Activated T-helper 1 cell treated with anti-CD3 and anti-CD28 coated beads, Interleukin-12 subunit alpha, Interleukin-12 subunit beta, Interleukin-2, Interleukin-4 antibody, amounts not matched to agents 30 ng/mL and 10 ng/mL and 1 ng/mL, durations not matched to agents 14 hours and 24 hours and 36 hours (primary cell): ENCODE data around the gene TGFB2. TPM values are rescaled to one million over a fixed set of nuclear protein-coding genes. Genes with fewer than 3 reads are reported as not detected.

Experiments
- DNase-seq: peaks from one replicate; pipeline ENCODE4 v3.0.0; 2021; ENCODE audit warnings: low spot score
- H3K27ac Mint-ChIP-seq: one replicate; pipeline ENCODE4 v1.8.0; 2021; ENCODE audit warnings: mild to moderate bottlenecking, mixed read lengths
- H3K27me3 Mint-ChIP-seq: one replicate; pipeline ENCODE4 v1.8.0; 2022; ENCODE audit warnings: mild to moderate bottlenecking, moderate library complexity, mixed read lengths; ENCODE audit not compliant: insufficient read depth
- H3K36me3 Mint-ChIP-seq: one replicate; pipeline ENCODE4 v1.8.0; 2021; ENCODE audit warnings: low read depth, mixed read lengths
- H3K4me1 Mint-ChIP-seq: one replicate; pipeline ENCODE4 v1.8.0; 2021; ENCODE audit warnings: low read depth, mixed read lengths
- H3K4me3 Mint-ChIP-seq: one replicate; pipeline ENCODE4 v1.8.0; 2021; ENCODE audit warnings: mild to moderate bottlenecking, moderate library complexity, mixed read lengths
- H3K9me3 Mint-ChIP-seq: one replicate; pipeline ENCODE4 v1.8.0; 2021; ENCODE audit warnings: mixed read lengths
- intact Hi-C: fragments of 100-400 bp; cut with micrococcal nuclease; formaldehyde crosslinking; loops from one replicate; pipeline ENCODE4 v1.15.1; 2024
- total RNA-seq: library from RNA; stranded (reverse); gene quantifications from 2 replicates; pipeline ENCODE4 v1.2.3, GENCODE V29; 2022

TGFB2 gene
- total RNA-seq, 1 donor from 2014 or later = not detected

GRCh38 chr1:218431476-218431875 lies 86.3 kb downstream of the TGFB2 start:
- Mint-ChIP-seq H3K9me3 (no peaks in the 10 kb centered on the region), H3K4me1 (no peaks in the 10 kb centered on the region), H3K36me3 (no peaks in the 10 kb centered on the region), H3K4me3 (no peak overlapping the region), H3K27ac (no peak overlapping the region), H3K27me3 (no peaks in the 10 kb centered on the region)
- no peak for DNase-seq
- intact Hi-C loops = no loop called here

DNA sequence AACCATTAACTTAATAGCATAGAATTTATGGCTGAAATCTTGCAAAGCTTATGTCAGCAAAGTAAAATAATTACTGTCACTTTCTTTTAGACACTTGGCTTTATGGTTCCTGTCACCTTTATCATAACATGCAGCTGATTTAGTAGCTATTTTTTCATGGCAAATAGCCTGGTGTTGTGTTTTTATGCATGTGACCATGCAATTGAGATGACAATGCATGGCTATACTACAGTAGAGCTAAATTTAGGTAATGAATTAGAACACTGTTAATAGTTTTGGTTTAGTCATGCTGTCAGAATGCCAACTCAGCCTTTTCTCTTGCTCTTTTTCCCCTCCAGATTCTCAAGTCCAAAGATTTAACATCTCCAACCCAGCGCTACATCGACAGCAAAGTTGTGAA lies 88.6 kb downstream of the TGFB2 start:
- Mint-ChIP-seq H3K4me1 (no peaks in the 10 kb centered on the region), H3K27ac (no peak overlapping the region), H3K27me3 (no peaks in the 10 kb centered on the region), H3K9me3 (no peaks in the 10 kb centered on the region), H3K4me3 (no peak overlapping the region), H3K36me3 (no peaks in the 10 kb centered on the region)
- intact Hi-C loops = no loop called here
- DNase-seq = no peak

DNA sequence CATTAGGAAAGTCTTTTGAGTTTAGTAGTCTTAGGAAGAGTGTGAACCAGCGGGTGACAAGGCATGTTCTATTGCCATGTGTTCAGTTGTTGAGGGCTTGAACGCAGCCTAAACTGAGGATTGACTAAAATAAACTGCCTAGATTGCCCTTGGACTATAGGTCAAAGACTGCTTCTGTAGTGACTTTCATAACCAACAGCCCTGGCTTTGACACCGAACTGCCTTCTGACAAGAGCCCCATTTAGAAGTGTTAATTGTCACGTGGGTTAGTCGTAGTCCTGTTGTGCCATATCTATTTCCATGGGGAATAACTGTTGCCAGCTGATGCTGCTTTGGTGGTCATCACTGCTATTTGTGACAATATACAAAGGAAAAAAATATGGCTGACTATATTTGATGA lies 90.4 kb downstream of the TGFB2 start:
- intact Hi-C loops = no loop called here
- H3K36me3 Mint-ChIP-seq = no peaks in the 10 kb centered on the region
- H3K27me3 Mint-ChIP-seq = no peaks in the 10 kb centered on the region
- no peaks in the 10 kb centered on the region for H3K4me1 Mint-ChIP-seq
- DNase-seq = no peak
- H3K9me3 Mint-ChIP-seq = no peaks in the 10 kb centered on the region
- H3K4me3 Mint-ChIP-seq = no peak overlapping the region
- H3K27ac Mint-ChIP-seq = no peak overlapping the region

GRCh38 chr1:218436346-218436745 lies 91.2 kb downstream of the TGFB2 start:
- intact Hi-C loops = no loop called here
- no peak overlapping the region for H3K27ac Mint-ChIP-seq
- H3K9me3 Mint-ChIP-seq = no peaks in the 10 kb centered on the region
- no peaks in the 10 kb centered on the region for H3K4me1 Mint-ChIP-seq
- no peaks in the 10 kb centered on the region for H3K36me3 Mint-ChIP-seq
- no peaks in the 10 kb centered on the region for H3K27me3 Mint-ChIP-seq
- H3K4me3 Mint-ChIP-seq = no peak overlapping the region
- no peak for DNase-seq

GRCh38 chr1:218436997-218437396 lies 91.9 kb downstream of the TGFB2 start:
- DNase-seq = no peak
- H3K27me3 Mint-ChIP-seq = no peaks in the 10 kb centered on the region
- H3K36me3 Mint-ChIP-seq = no peaks in the 10 kb centered on the region
- no peak overlapping the region for H3K27ac Mint-ChIP-seq
- H3K4me3 Mint-ChIP-seq = no peak overlapping the region
- intact Hi-C loops = no loop called here
- no peaks in the 10 kb centered on the region for H3K4me1 Mint-ChIP-seq
- H3K9me3 Mint-ChIP-seq = no peaks in the 10 kb centered on the region

DNA sequence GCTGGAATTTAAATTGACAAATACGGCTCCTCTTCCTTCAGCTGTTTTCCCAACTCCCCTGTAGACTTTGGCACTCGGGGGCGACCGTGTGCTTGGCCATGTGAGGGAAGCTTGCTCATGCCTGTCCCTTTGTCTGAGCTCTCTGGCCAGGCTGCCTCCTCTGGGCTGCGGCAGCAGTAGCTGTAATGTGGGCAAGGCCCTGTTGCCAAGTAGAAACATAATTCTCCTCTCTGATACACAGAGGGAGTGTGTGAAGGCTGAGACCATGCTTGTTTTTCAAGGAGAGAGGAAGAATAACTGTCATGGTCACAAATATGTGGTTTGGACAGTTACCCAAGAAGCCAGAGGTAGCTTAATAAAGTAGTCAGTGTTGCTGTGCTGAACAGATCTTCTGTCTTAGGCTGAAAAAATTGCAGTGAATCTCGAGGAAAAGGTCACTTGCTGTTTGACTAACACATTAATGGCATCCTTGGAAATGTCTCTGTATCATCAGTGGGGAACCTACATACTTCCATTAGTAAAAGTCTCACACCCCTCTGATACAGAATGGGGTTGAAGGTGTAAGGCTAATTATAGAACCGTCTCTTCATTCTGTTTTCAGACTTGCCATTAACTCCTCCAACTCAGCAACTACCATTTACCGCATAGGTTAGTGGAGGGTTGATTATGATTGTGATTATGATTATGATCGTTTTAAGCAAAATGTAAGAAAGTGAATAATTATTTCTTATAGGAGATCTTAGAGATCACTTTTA lies 94.6 kb downstream of the TGFB2 start:
- no peak overlapping the region for H3K4me3 Mint-ChIP-seq
- intact Hi-C loops = no loop called here
- no peaks in the 10 kb centered on the region for H3K9me3 Mint-ChIP-seq

DNA sequence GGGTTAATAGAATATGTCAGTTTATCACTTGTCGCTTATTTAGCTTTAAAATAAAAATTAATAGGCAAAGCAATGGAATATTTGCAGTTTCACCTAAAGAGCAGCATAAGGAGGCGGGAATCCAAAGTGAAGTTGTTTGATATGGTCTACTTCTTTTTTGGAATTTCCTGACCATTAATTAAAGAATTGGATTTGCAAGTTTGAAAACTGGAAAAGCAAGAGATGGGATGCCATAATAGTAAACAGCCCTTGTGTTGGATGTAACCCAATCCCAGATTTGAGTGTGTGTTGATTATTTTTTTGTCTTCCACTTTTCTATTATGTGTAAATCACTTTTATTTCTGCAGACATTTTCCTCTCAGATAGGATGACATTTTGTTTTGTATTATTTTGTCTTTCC lies 98.1 kb downstream of the TGFB2 start:
- Mint-ChIP-seq H3K27ac (no peak overlapping the region), H3K36me3 (no peaks in the 10 kb centered on the region), H3K4me1 (no peaks in the 10 kb centered on the region), H3K9me3 (no peaks in the 10 kb centered on the region), H3K4me3 (no peak overlapping the region), H3K27me3 (peaks cover 3% of the 10 kb centered on the region)
- intact Hi-C loops = no loop called here
- no peak for DNase-seq

More for the DNA sequence above, 94.6 kb downstream of the TGFB2 start:
- Mint-ChIP-seq H3K27me3 (peaks cover 3% of the 10 kb centered on the region), H3K4me1 (no peaks in the 10 kb centered on the region), H3K27ac (no peak overlapping the region), H3K36me3 (no peaks in the 10 kb centered on the region)
- DNase-seq = no peak

DNA sequence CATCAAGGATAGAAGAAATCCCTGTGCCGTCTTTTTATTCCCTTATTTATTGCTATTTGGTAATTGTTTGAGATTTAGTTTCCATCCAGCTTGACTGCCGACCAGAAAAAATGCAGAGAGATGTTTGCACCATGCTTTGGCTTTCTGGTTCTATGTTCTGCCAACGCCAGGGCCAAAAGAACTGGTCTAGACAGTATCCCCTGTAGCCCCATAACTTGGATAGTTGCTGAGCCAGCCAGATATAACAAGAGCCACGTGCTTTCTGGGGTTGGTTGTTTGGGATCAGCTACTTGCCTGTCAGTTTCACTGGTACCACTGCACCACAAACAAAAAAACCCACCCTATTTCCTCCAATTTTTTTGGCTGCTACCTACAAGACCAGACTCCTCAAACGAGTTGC lies 99.0 kb downstream of the TGFB2 start:
- no peak for DNase-seq
- no peak overlapping the region for H3K27ac Mint-ChIP-seq
- H3K9me3 Mint-ChIP-seq = no peaks in the 10 kb centered on the region
- H3K27me3 Mint-ChIP-seq = peaks cover 3% of the 10 kb centered on the region
- intact Hi-C loops = no loop called here
- H3K36me3 Mint-ChIP-seq = no peaks in the 10 kb centered on the region
- no peak overlapping the region for H3K4me3 Mint-ChIP-seq
- H3K4me1 Mint-ChIP-seq = no peaks in the 10 kb centered on the region

GRCh38 chr1:218444588-218444987 lies 99.5 kb downstream of the TGFB2 start:
- H3K36me3 Mint-ChIP-seq = no peaks in the 10 kb centered on the region
- H3K27ac Mint-ChIP-seq = no peak overlapping the region
- no peak for DNase-seq
- H3K27me3 Mint-ChIP-seq = peaks cover 3% of the 10 kb centered on the region
- no peak overlapping the region for H3K4me3 Mint-ChIP-seq
- H3K9me3 Mint-ChIP-seq = no peaks in the 10 kb centered on the region
- H3K4me1 Mint-ChIP-seq = no peaks in the 10 kb centered on the region
- intact Hi-C loops = no loop called here

DNA sequence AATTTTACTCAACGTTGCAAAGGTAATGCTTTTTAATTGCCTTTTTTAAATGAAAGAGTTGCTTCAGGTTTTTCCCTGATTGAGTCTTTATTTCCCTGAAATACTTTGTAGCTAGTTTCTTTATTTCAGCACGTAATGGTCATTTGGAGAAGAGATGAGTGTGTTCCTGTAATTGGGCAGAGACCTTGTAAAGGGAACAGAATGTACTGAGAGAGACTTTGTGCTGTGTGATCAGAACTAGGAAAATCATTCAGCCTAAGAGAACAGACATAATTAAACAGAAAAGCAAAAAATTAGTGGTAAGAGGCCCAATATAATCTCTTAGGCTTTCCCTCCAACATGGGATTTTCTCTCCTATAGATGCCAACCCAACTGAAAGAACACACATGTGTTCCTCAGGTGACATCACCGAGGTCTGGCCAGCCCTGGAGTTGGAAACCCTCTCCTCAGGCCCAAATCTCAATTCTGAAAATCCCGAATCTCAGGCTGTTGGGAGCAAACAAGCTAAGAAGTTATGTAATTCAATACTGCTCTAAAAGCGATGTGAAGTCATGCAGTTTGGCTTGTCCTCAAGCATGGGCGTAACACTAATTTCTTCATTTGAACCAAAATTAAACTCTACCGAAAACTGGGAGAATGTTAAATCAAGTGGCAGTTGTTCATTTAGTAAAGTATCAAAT lies 102.0 kb downstream of the TGFB2 start:
- intact Hi-C loops = no loop called here
- DNase-seq = no peak
- Mint-ChIP-seq H3K9me3 (no peaks in the 10 kb centered on the region), H3K27me3 (peaks cover 3% of the 10 kb centered on the region), H3K36me3 (no peaks in the 10 kb centered on the region), H3K4me1 (no peaks in the 10 kb centered on the region), H3K27ac (no peak overlapping the region), H3K4me3 (no peak overlapping the region)

GRCh38 chr1:218451415-218451814 lies 106.3 kb downstream of the TGFB2 start:
- intact Hi-C loops = no loop called here
- Mint-ChIP-seq H3K27me3 (no peaks in the 10 kb centered on the region), H3K4me1 (no peaks in the 10 kb centered on the region), H3K4me3 (no peak overlapping the region), H3K27ac (no peak overlapping the region), H3K36me3 (no peaks in the 10 kb centered on the region), H3K9me3 (no peaks in the 10 kb centered on the region)
- no peak for DNase-seq

DNA sequence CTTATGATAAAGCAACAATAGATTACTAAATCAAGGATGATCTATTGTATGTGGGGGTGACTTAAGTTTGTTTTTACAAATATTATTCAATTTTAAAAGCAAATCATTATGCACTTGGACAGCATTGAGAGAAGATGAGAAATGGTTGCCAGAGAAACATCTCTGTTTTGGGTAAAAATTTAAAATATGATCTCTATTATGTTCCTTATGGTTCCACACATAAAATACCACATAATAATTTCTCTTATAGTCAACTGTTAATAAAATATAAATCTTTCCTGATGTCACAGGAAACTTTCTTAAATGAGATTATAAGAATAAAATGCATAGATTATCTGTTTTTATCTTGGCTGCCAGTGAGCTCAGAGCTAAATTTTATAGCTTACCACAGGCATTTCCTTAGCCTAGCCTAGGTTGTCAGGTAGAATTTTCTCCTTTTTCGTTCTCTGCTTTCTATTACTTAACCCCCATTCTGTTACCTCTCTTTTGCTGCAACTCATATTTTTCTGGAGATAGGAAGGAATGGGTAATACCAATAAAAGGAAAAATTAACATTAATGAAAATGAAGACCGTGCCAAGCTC lies 109.7 kb downstream of the TGFB2 start:
- Mint-ChIP-seq H3K27ac (no peak overlapping the region), H3K4me1 (no peaks in the 10 kb centered on the region), H3K9me3 (no peaks in the 10 kb centered on the region), H3K36me3 (no peaks in the 10 kb centered on the region), H3K27me3 (no peaks in the 10 kb centered on the region), H3K4me3 (no peak overlapping the region)
- intact Hi-C loops = no loop called here
- no peak for DNase-seq

DNA sequence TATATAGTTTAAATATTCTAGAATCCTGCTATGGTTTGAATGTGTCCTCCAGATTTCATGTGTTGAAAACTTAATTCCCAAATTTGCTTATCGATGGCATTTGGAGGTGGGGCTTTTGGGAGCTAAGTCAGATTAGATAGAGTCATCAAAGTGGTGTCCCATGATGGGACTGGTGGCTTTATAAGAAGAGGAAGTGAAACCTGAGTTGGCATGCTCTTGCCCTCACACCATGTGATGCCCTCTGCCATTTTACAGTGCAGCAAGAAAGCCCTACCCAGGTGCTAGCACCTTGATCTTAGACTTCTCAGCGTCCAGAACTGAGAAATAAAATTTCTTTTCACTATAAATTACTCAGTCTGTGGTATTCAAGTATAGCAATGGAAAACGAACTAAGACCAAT lies 111.3 kb downstream of the TGFB2 start:
- intact Hi-C loops = no loop called here
- Mint-ChIP-seq H3K9me3 (no peaks in the 10 kb centered on the region), H3K27ac (no peak overlapping the region), H3K27me3 (no peaks in the 10 kb centered on the region), H3K36me3 (no peaks in the 10 kb centered on the region), H3K4me1 (no peaks in the 10 kb centered on the region), H3K4me3 (no peak overlapping the region)
- DNase-seq = no peak
